Hepatocyte (in vitro differentiated cells): ENCODE results near the gene NEFH. TPM values are rescaled to one million over a fixed set of nuclear protein-coding genes. Genes with fewer than 3 reads are reported as not detected.

ENCODE experiments used
- DNase-seq: peaks from one replicate; pipeline ENCODE4 v3.0.0-alpha.2; 2016; ENCODE audit warnings: low spot score
- H2AFZ ChIP-seq: fragments of 200-600 bp; sonication (generic); 2 replicates; pipeline ENCODE4 v1.6.0; 2016; ENCODE audit warnings: antibody characterized with exemption, mild to moderate bottlenecking
- H3K27ac ChIP-seq: fragments of 200-600 bp; sonication (generic); 2 replicates; pipeline ENCODE4 v1.5.1; 2016; ENCODE audit warnings: mild to moderate bottlenecking
- H3K27me3 ChIP-seq: fragments of 200-600 bp; sonication (generic); 2 replicates; pipeline ENCODE4 v1.6.1; 2016
- H3K36me3 ChIP-seq: fragments of 200-600 bp; sonication (generic); replicated peaks from 2 replicates; pipeline ENCODE4 v1.5.1; 2016; ENCODE audit warnings: low read depth; ENCODE audit not compliant: insufficient read depth
- H3K4me1 ChIP-seq: fragments of 200-600 bp; sonication (generic); 2 replicates; pipeline ENCODE4 v1.5.1; 2016; ENCODE audit warnings: mild to moderate bottlenecking, moderate library complexity; ENCODE audit not compliant: insufficient read depth
- H3K4me2 ChIP-seq: fragments of 200-600 bp; sonication (generic); 2 replicates; pipeline ENCODE4 v1.6.0; 2016
- H3K4me3 ChIP-seq: fragments of 200-600 bp; sonication (generic); 2 replicates; pipeline ENCODE4 v1.5.1; 2016; ENCODE audit warnings: mild to moderate bottlenecking
- H3K79me2 ChIP-seq: fragments of 200-600 bp; sonication (generic); 2 replicates; pipeline ENCODE4 v1.6.0; 2017; ENCODE audit warnings: mild to moderate bottlenecking
- H3K9me2 ChIP-seq: fragments of 200-600 bp; sonication (generic); replicated peaks from 2 replicates; pipeline ENCODE4 v1.6.0; 2017; ENCODE audit warnings: mild to moderate bottlenecking; ENCODE audit not compliant: insufficient read depth
- H3K9me3 ChIP-seq: fragments of 200-600 bp; sonication (generic); 2 replicates; pipeline ENCODE4 v1.5.1; 2016; ENCODE audit warnings: low read depth, mild to moderate bottlenecking
- H4K20me1 ChIP-seq: fragments of 200-600 bp; sonication (generic); 2 replicates; pipeline ENCODE4 v1.6.0; 2016; ENCODE audit warnings: mild to moderate bottlenecking; ENCODE audit not compliant: insufficient read depth, poor library complexity, severe bottlenecking
- CTCF ChIP-seq: fragments of 200-600 bp; sonication (generic); IDR thresholded peaks from 2 replicates; pipeline ENCODE4 v1.5.1; 2016; ENCODE audit warnings: antibody characterized with exemption, mild to moderate bottlenecking; ENCODE audit not compliant: poor library complexity
- EZH2 ChIP-seq: fragments of 200-600 bp; sonication (generic); IDR thresholded peaks from 2 replicates; pipeline ENCODE4 v1.6.1; 2016; ENCODE audit warnings: antibody characterized with exemption, mild to moderate bottlenecking, borderline replicate concordance
- EZH2phosphoT487 ChIP-seq: fragments of 200-600 bp; sonication (generic); IDR thresholded peaks from one replicate; pipeline ENCODE4 v1.6.1; 2018; ENCODE audit warnings: antibody characterized with exemption, mild to moderate bottlenecking, low read depth, moderate library complexity; ENCODE audit not compliant: unreplicated experiment, severe bottlenecking
- WGBS: methylation state at CpG from one replicate; pipeline ENCODE4 v1.1.6; 2016; ENCODE audit warnings: low lambda C conversion rate; ENCODE audit errors: missing lambda C conversion rate; 5-methylcytosine and 5-hydroxymethylcytosine counted together
- polyA plus RNA-seq: library from polyadenylated mRNA; unstranded; fragments of >200 nt; fragmentation: Nextera tagmentation; extraction: Ambion mirVana; gene quantifications from 2 replicates; pipeline ENCODE4 v1.2.1, GENCODE V29; 2016
- total RNA-seq: library from RNA; depleted of rRNA; stranded (reverse); fragments of >200 nt; gene quantifications from 2 replicates; pipeline ENCODE4 v1.2.3, GENCODE V29; 2014

NEFH gene
- total and polyA plus RNA-seq, 2 experiments from 2014 or later, result 0.03 to 0.98 TPM

DNA sequence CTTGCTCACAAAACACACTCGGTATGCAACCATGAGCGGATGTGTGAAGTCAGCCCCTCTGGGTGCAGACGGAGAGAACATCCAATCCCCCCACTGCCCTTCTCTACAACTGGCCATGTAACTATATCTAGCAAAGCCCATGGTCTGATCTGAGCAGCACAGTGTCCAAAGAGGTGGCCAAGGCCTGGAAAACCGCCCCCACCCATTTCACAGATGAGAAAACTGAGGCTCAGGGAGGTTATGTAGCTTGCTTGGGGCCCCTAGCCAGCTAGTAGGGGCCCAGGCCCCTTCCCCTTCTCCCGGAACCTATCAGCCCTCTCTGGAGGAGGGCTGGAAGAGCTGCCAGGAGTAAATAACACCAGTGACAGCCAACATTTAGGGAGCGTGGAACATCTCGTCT, 15.4 kb upstream of the NEFH start:
- no peaks in the 10 kb centered on the region for H3K9me2 ChIP-seq
- H3K4me2 ChIP-seq, result no peak overlapping the region
- no peak overlapping the region for H2AFZ ChIP-seq
- H3K27me3 ChIP-seq, result peaks cover 14% of the 10 kb centered on the region
- WGBS, result 88% methylated on average over 7 of the region's 7 CpGs
- no peak for TF ChIP-seq CTCF
- TF ChIP-seq EZH2, result no peak
- no peak for TF ChIP-seq EZH2phosphoT487
- H3K4me1 ChIP-seq, result no peaks in the 10 kb centered on the region
- no peaks in the 10 kb centered on the region for H3K36me3 ChIP-seq
- DNase-seq, result no peak
- no peaks in the 10 kb centered on the region for H3K79me2 ChIP-seq
- no peaks in the 10 kb centered on the region for H3K9me3 ChIP-seq
- no peaks in the 10 kb centered on the region for H4K20me1 ChIP-seq
- no peak overlapping the region for H3K4me3 ChIP-seq
- no peak overlapping the region for H3K27ac ChIP-seq

DNA sequence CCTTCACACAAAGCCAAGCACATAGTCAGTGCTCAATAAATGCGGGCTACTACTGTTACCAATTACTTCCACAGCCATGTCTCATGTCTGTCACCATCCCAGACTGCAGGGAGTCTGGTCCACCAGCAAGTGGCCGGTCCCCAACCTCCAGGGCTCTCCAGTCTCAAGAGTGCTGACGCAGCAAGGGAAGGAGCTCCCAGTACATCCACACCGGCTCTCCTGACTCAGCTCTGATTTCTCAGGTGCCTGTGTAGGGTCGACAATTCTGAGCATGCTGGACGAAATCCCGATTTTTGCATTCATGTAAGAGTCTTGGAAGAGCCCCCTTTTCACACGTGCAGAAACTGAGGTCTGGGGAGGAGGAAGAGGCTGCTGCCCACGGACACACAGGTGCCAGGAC, 10.3 kb upstream of the NEFH start:
- peak; percentile 46 for DNase-seq
- Histone ChIP-seq H3K27me3 (peaks cover 37% of the 10 kb centered on the region), H4K20me1 (no peaks in the 10 kb centered on the region), H2AFZ (no peak overlapping the region), H3K36me3 (no peaks in the 10 kb centered on the region), H3K4me2 (peak overlapping the region; percentile 89), H3K4me1 (no peaks in the 10 kb centered on the region), H3K79me2 (no peaks in the 10 kb centered on the region), H3K9me2 (no peaks in the 10 kb centered on the region), H3K4me3 (no peak overlapping the region), H3K27ac (no peak overlapping the region), H3K9me3 (no peaks in the 10 kb centered on the region)
- no peak for TF ChIP-seq CTCF
- TF ChIP-seq EZH2phosphoT487, result no peak
- no peak for TF ChIP-seq EZH2
- 25% methylated on average over 9 of the region's 9 CpGs for WGBS

GRCh38 chr22:29470159-29470855, 9.7 kb upstream of the NEFH start:
- peak; percentile 80 for DNase-seq
- TF ChIP-seq EZH2 (no peak), CTCF (peak; percentile 93)
- 13% methylated on average over 54 of the region's 54 CpGs for WGBS
- Histone ChIP-seq H2AFZ (peak overlapping the region; percentile 56), H3K9me2 (no peaks in the 10 kb centered on the region), H3K27me3 (peaks cover 37% of the 10 kb centered on the region), H4K20me1 (no peaks in the 10 kb centered on the region), H3K79me2 (no peaks in the 10 kb centered on the region), H3K4me3 (peak overlapping the region; percentile 29), H3K4me1 (no peaks in the 10 kb centered on the region), H3K36me3 (no peaks in the 10 kb centered on the region), H3K27ac (no peak overlapping the region), H3K9me3 (no peaks in the 10 kb centered on the region), H3K4me2 (peak overlapping the region; percentile 89)
